Measurements from ENCODE around the gene CITED2.

The CITED2 gene

DNA sequence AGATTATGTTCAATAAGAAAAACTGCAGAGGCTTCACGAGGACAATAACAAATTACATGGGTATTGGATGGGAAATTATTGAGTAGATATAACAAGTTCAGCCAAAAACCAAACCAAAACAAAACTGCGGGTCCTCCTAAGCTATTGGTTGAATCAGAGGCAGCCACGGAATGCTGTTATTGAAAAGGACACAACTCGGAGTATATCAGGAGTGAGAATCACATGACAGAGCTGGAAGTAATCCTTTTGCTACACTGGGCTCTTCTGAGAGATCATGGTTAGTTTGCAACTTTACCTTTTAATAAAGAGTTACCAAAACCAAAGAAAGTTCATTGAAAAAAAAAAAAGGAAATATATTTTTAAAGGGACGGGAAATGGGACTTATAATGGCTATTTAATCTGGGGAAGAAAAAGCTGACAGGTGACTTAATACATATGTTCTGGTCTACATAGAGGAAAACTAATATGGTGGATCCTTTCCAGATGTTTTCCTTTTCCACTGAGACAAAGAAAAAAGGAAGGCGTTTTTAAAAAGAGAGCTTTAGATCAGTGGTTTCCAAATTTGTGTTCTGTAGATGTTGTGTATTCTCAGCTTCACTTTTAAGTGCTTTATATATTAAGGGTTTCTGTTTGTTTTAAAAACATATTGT lies 6.9 kb upstream of the CITED2 start:
- no peak for DNase-seq (ENCODE audit: low read depth)

DNA sequence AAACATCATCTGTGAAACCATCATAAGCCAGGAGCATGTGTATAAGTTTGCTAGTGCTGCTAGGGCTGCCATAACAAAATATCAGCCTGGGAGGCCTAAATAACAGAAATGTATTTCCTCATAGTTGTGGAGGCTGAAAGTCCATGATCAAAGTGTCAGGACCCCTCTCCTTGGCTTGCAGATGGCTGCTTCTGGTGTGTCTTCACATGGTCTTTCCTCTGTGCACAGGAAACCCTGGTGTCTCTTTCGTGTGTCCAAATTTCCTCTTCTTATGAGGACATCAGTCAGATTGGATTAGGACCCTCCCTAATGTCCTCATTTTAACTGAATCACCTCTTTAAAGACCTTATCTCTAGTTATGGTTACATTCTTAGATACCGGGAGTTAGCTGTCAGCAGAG lies 6.2 kb upstream of the CITED2 start:
- no peak for DNase-seq (ENCODE audit: low read depth)

DNA sequence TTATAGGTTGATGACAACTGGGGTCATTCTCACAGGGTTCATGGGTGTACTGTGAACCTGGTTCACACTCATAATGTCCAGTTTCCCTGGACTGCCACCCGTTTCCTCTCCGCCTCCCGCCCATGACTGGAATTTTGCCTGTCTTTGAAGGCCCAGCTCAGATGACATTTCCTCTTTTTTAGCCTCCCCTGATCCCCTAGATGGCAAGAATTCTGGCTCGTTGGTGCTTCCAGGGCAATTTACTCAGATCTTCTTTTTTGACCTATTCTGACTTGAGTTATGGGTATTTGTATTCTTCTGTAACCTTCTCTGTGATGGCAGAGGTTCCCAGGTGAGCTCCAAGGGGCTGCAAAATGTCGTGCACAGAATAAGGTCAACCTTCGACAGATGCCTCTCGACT lies 5.7 kb upstream of the CITED2 start:
- no peak for DNase-seq (ENCODE audit: low read depth)

DNA sequence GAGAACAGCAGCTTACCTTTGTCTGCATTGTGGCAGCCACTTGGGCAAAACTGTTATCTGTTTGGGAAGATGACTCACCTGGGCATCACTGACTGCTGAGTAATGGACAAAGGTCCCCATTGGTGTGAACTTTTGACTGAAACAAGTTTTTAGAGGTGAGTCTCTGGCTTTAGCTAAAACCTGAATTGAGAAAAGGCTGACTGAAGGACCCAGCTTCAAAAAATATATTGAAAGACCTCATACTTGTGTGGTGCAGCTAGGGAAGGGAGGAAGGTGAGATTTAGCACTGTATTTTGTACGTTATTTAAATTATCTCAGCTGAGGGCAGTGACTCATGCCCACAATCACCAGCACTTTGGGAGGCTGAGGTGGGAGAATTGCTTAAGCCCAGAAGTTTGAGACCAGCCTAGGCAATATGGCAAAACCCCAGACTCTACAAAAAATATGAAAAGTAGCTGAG lies 4.5 kb upstream of the CITED2 start:
- no peak for DNase-seq (ENCODE audit: low read depth)

DNA sequence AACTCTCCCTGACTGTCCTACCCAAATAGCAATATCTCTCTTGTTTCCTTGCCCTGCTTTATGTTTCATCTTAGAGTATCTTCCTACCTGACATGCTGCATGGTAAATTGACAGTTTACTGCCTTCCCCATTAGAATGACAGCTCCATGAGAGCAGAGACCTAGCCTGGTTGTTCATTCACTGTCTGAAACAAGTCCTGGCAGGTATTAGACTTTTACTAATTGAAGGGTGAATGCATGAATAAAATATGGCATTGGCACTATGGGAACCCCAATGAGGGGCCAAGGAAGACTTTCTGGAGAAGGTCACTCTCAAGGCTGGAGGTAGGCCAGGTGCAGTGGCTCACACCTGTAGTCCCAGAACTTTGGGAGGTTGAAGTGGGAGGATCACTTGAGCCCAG lies 3.8 kb upstream of the CITED2 start:
- no peak for DNase-seq (ENCODE audit: low read depth)

DNA sequence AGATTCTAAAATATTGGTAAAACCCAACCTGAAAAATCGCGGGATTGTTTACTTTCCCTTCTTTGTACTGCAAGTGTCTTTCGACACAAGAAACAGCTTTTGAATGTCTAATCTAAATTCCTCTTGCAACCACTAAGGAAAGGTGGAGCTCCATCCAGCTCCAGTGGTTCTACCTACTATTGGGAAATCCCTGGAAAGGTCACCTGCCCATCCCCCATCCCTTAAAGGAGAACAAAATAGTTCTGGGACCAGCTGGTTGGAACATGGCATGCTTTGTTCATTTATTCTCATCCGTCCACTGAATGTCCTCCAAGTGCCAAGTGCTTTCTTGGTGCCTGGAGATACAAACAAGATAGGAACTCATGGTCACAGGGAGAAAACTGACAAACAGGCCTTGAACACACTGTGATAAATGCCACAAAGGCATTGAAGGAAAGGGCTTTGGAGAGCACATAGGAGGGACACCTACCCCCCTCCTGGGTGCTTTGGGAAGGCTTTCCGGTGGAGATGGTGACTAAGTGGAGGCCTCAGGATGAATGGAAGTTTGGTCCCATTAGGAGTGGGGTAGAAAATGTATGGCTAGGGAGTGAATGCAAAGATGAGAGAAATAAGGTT lies 2.3 kb upstream of the CITED2 start:
- no peak for DNase-seq (ENCODE audit: low read depth)

DNA sequence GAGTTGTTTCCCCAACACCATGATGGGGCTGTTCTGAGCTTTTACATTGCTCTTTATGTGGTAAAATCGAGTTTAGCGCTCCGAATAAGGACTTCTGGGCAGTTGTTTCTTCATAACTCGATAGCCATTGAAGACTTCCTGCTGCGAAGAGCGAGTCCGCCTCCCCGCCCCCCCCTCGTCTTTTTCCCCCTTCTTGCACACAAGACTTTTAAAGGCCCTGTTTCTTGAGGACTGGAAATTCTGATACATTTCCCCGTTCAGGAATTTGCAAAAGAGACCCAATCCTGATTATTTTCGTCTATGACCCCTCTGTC lies 1.5 kb upstream of the CITED2 start:
- no peak for DNase-seq (ENCODE audit: low read depth)

DNA sequence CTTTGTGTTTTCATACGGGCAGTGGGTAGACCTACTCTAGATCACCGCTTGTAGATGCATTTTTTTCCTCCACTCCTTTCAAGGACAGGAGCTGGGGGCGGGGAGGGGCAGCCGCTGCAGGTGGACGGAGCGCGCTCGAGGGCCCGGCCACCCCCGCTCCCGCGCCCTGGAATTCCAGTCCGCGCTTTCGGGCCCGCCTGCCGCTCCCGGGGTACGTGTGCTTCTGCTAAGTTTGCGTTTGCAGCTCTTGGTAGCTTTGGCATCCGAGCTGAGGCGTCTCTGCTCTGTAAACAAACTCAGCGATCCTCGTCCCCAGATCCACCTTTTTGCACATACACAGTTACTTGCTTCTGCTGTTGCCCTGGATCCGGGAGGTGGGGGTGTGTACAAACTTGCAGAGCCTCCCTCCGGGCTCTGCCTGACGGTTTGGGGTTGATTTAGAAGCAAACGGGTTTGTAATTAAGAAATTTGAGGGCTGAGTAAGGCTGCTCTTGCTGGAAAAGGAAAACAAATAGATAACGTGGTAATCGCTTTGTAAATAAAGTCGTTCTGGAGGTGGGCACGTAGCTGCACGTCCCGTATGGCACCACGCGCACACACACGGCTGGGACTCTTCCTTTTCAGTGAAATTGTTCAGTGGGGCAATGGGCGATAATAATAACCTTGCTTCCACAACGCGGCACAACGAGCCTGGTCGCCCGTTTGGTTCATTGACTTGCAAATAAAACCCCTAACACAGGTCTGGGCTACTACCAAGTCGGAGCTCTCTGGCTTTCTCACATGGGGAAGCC lies 973 bp upstream of the CITED2 start:
- peak; percentile 91 for DNase-seq (ENCODE audit: low read depth)

DNA sequence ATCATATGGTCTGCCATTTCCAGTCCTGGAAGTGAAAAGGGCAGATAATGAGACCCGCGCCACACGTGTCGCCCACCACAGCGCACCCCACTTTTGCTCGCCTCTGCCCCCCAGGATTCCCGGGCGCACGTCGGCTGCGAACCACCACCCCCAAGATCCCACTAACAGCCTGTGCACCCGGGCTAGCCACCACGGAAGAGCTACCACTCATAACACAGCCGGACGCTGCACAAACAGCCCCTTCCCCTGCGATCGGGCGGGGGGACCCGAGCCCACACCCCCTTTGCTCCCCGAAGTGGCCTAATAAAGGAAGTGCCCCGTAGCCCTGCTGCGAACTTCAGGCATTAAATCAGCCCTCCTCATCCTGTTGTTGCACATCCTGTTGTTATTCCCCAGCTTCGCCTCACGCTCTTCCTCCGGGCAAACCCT lies 506 bp downstream of the CITED2 start:
- no peak for DNase-seq (ENCODE audit: low read depth)

DNA sequence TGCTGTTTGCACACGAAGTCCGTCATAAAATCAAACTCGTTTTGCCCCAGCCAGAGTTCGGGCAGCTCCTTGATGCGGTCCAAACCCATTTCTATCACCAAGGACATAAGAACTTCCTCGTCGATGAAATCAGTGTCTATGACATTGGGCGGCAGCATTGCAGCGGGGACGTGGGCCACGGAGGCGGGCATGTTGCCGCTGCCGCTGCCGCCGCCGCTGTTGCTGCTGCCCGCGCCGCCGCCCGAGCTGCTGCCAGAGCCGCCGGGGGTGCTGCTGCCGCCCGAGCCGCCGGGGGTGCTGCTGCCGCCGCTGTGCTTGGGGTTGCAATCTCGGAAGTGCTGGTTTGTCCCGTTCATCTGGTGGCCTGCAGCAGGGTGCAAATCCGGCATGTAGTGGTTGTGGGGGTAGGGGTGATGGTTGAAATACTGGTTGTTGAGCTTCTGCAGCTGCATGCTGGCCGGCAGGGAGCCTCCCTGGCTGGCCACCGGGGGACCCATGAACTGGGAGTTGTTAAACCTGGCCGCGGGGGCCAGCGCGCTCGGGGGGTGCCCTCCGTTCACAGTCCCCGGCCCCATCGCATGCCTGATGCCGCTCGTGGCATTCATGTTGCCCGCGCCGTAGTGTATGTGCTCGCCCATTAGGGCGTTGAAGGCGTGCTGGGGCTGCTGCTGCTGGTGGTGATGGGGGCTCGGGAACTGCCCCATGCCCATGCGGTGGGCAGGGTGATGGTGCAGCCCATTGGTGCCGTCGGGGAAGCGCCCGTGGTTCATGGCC lies 1.1 kb downstream of the CITED2 start:
- no peak for DNase-seq (ENCODE audit: low read depth)

DNA sequence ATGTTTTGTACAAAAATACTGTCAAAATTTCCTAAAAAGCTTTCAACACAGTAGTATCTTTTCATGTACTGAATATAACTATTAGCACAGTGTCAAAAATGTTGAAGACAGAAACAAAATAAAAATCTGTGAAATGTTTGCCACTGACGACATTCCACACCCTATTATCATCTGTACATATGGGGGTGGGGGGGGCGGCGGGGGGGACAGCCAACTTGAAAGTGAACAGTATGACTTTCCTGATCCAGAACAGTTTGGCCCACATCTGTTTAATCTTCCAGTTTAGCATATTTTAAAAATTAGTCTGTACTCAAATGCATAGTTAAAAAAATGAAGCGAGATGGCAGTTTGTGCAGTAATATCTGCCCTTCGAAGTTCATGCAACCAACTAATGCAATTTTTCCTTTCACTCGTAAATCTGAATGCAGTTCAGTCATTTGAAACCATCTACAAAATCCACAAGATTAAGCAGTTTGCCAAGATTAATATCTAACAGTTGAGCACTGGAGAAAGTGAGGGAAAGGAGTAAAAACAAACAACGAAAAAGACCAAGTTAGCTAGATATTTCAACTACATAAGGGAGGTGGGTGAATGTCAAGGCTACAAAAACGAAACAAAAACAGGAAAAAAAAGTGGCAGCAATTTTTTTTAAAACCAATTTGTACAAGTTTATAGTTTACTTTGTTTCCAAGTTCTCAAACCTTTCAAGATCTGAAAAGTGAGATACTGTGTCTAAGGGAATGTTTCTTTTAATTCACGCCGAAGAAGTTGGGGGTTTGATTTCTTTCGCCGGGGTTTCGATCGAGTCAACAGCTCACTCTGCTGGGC lies 1.9 kb downstream of the CITED2 start:
- DNase-seq (ENCODE audit: low read depth) = no peak

DNA sequence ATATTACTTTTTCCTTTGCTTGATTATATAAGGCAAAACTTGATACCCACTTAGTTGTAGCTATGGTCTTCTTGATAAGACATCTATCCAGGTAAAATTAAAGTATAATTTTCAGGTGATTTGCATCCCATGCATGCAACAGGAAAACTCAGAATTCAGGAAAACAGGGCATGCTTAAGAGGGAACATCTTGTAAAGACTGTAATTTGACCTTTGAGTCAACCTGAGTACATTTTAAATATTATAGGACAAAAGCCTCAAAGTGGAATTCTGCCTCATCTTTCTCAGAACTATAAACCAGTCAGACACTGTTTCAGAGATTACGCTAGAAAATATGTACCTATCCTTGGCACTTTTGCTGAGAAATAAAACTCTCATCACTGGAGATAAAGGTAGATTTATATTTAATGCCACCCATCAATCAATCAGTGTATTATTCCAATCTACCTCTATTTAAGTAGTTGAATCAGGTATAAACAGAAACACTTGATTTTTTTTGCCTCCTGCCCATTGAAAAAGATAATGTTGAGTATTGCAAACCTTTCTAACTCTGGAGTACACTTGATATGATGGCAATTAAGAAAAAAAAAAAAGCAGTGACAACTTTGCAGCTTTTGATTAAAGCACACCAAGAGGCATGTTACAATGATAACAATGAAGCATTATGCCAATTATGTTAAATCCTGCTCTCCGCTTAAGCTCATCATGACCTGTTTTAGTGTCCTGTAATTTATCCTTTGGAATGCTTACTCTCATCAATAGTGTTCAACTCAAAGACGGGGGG lies 2.8 kb downstream of the CITED2 start:
- no peak for DNase-seq (ENCODE audit: low read depth)

DNA sequence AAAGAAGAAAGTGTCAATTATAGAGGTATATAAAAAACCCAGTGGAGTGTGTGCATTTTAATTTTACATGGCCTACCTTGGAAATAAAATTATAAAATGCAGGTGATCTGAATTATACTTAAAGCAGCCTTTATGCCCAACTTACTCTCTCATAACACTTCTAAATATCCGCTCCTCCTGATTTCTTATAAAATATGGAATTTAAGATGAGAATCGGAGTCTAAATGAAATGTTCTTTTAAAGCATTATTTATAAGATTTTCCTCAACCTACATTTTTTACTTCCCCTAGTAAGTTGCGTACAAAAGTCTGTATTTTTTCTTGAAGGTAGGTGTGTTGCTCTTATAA lies 3.5 kb downstream of the CITED2 start:
- DNase-seq (ENCODE audit: low read depth) = no peak

DNA sequence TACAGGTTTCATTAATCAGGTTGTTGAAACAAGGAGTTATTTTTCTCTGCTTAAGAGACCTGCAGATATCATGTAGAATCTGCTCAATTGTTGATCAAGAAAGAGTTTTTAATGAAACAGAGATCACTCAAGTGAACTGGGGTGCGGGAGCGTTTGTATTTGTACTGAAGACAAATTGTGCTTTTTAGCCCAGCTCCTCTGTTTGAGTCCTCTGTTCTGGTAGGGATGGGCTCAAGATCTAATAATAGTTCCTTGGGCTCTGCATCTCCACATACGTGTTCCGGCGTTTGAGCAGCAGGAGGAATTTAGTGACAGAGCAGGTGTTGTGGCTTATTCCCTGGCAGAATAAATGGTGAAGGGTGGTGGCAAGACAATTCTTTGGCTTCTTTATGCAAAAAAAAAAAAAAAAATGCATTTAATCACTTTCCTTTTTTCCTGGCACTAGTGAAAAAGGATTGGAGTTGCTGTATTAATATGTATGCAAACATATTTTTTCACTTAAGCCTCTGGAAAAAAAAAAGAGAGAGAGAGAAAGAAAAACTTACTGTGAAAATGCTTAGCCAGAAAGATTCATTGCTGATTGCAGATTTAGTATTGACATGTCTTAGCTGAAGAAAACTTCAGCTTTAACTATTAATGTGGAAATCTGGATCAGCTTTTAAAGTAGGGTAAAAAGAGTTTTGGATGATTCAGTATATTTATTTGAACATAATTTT lies 4.0 kb downstream of the CITED2 start:
- no peak for DNase-seq (ENCODE audit: low read depth)

DNA sequence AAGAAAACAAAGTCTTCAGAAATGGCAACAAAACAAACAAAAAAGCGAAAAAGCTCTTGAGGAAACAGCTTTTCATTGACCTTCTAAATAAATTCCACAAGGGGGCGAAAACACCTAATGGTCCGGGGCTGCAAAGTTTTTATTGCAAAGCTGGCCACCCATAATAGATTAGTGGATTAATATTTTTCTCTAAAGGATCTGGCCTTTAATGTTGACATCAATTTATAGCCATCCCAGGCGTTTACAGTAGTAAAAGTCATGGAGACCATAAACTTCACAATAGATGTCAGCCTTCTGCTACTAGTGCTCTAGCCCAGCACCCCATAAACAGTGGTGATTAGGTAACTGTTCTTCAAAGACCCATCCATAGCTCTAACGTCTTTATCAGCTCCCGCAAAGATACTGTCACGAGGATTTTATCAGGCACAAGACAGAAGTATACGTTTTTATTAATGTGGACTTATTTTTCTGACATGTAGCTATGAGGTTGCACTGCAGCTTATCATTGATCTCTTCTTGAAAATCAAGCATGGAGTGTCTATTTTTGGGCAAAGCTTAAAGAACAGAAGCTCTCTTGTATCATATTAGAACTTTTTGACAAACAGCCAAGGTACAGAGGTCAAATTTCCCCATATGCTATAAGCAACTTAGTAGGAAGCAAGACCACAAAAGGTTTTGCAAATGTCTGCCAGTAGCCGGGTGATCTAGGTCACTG lies 4.7 kb downstream of the CITED2 start:
- DNase-seq (ENCODE audit: low read depth) = no peak

DNA sequence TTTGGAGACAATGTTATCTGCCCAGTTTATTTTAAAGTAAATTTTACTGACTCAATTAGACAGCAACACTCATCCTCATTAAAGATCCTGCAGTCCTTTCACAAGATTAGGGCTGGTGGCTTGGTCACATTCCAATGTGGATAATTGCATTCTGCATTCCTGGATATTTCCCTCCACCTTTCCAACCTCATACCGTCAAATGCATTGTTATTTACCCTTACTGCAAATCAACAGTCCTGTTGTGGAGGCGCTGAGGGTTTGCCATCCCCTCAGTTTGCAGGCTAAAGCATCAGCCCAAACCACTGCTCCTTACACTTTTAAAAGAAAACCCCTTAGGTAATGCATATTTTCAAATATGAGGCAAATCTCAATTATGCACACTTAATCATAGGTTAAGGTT lies 5.4 kb downstream of the CITED2 start:
- DNase-seq (ENCODE audit: low read depth) = no peak

DNA sequence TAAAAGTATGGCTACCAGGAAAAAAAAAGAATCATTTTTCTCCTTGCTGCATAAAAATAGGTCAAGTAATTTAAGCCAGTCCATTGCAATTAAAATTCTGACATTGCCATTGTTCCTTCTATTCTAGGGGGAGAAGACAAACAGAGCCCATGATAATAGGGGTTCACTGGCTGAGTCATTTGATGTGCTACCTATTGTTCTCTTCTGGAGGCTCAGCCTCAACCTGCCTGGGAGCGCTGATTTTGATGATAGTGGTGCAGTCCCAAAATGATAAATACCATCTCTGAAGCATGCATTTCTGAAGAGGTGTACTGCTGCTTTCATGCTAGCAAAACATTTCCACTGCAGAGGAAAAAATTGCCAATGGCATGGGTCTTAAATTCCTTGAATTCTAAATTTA lies 5.8 kb downstream of the CITED2 start:
- no peak for DNase-seq (ENCODE audit: low read depth)

DNA sequence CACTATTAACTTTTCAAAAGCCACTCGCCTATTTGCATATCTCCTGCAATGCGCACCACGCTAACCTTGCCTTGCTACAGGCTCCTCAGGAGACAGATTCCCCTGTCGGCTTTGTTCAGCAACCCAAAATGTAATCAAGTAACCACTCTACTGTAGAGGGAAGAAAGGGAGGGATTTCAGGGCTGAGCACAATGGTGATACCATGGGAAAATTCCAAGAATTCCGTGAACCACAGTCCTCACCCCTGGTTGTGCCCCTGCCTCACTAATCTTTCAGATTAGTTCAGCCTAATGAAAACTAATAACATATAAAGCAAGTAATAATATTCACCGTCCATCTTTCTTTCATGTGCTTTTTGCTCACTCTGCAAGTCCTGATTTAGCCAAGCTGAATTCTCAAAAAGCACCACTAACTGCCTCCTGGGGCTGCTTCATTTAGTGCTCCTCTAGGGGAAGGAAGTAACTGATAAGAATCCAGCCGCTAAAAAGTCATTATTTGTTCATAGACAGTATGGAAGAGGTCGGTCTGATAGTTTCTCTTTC lies 6.6 kb downstream of the CITED2 start:
- no peak for DNase-seq (ENCODE audit: low read depth)

DNA sequence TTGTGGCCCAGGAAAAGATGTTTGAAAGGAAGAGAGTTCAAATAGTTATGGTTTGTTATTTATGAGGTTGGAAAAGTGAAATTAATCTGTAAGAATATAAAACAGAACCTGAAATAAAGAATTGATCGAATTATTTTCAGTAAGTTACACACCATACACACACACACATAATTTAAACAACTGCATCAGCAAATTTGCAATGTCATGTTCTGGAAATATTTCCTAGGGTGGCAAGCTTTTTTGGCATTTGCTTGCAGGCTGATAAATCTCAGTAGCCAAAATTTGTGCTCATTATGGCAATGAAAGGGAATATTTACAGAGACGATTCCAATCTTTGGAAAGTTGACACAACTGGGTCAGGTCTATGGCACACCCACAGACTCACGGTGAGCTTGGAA lies 9.5 kb downstream of the CITED2 start:
- DNase-seq (ENCODE audit: low read depth) = no peak

Data from HS-27A (cell line).